ENCODE measurements around the gene NUDT22.

Gene NUDT22

GRCh38 chr11:64183890-64184289 is 42.2 kb upstream of the NUDT22 start:
- no peak overlapping the region; the same call in 1 of the 2 replicates for H3K4me3 ChIP-seq (ENCODE audit: low read depth, low read length)
- DNase-seq (ENCODE audit: low read depth): no peak
- TF ChIP-seq, protein P1, sequence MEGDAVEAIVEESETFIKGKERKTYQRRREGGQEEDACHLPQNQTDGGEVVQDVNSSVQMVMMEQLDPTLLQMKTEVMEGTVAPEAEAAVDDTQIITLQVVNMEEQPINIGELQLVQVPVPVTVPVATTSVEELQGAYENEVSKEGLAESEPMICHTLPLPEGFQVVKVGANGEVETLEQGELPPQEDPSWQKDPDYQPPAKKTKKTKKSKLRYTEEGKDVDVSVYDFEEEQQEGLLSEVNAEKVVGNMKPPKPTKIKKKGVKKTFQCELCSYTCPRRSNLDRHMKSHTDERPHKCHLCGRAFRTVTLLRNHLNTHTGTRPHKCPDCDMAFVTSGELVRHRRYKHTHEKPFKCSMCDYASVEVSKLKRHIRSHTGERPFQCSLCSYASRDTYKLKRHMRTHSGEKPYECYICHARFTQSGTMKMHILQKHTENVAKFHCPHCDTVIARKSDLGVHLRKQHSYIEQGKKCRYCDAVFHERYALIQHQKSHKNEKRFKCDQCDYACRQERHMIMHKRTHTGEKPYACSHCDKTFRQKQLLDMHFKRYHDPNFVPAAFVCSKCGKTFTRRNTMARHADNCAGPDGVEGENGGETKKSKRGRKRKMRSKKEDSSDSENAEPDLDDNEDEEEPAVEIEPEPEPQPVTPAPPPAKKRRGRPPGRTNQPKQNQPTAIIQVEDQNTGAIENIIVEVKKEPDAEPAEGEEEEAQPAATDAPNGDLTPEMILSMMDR (IDR thresholded peaks at IDR 0.05; ENCODE audit: low read depth, low read length, missing control alignments): no peak

DNA sequence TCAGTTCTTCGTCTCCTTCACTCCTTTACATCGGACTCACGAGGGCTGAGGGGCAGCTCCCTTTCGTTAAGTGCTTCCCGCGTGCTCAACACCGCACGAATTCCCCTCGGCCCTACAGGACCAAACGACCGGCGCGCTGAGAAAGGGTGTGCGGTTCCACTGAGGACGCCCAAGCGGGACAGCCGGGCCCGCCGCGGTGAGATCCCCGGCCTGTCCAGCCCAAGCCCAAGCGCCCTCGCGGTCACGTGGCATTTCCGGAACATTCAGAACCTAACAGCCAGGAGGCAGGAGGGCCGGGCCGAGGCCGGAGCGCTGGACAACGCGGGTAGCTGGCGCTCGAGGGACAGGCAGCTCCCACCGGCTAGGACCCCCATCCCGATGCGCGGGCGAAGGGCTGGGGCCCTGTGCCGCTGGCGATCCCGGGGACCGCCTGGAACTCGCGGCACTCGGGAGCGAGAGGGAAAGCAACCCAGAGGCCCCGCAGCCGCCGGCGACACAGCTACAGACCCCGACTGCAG is 40.8 kb upstream of the NUDT22 start:
- TF ChIP-seq, protein P1 (IDR thresholded peaks at IDR 0.05; ENCODE audit: low read depth, low read length, missing control alignments): no peak
- DNase-seq (ENCODE audit: low read depth): no peak
- peak overlapping the region; percentile 64 for H3K4me3 ChIP-seq (ENCODE audit: low read depth, low read length)

DNA sequence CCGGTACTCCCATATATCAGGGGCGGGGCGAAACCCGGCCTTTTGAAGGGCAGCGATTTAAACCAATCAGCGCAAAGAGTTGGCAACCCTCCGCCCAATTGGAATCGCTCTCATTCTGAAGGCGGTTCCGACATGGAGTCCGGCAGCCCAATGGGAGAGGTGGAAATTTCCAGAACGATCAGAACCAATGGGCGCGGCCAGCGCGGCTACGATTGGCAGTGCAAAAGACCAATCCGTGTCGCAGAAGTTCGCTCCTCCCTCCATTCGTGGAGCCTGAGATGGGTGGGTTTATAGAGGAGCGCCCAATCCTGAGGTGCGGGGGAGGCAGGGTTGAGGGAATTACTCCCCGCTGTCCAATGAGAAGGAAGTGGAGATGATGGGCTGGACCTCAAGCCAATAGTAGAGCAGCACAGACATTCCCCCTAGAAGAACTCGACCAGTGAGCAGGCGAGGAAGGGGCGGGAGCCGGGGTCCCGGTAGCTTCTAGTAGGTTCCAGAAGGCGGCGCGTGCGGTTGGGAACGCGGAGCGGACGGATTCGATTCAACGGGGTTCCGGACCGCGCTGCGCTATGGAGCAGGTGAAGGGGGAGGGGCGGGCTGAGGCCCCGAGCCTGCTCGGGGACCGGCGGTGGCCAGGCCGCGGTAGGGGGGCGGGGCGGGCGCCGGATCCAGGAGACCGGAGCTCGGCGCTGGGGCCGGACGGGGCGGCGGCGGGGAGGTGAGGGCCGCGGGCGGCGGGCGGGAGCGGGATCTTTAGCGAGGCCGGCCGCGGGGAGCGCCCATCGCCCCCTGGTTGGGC is 40.2 kb upstream of the NUDT22 start, which contains the start of gene STIP1:
TSS of gene STIP1 (plus strand) at position 479 of the 799 bp plus-strand sequence. CDS start at position 570, 91 bp downstream.
- TF ChIP-seq, protein P1 (IDR thresholded peaks at IDR 0.05; ENCODE audit: low read depth, low read length, missing control alignments): peak; percentile 39
- DNase-seq (ENCODE audit: low read depth): peak; percentile 100
- H3K4me3 ChIP-seq (ENCODE audit: low read depth, low read length): peak within 1 kb of the TSS; percentile 64

- TF ChIP-seq, protein P1 (IDR thresholded peaks at IDR 0.05; ENCODE audit: low read depth, low read length, missing control alignments): no peak
- no peak overlapping the region for H3K4me3 ChIP-seq (ENCODE audit: low read depth, low read length)
- no peak for DNase-seq (ENCODE audit: low read depth)
These were observed 39.4 kb upstream of the NUDT22 start for GRCh38 chr11:64186492-64187165.

DNA sequence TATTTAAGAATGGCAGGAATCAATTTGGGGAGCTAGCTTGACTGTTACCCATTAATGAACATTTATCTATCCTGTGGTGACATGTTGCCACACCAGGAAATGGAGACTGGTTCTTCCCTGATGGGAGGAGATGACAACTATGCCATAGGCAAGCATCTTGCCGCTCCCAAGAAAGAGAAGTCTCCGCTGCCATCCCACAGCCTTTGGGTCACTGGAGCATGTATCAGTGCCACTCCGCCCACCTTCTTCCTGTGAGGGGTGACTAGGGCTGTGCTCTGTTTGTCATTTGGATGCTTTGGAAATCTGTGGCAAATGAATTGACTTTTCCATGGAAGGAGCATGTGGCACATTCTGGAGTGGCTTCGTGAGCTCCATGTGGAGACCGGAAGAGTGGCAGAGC is 33.6 kb upstream of the NUDT22 start:
- TF ChIP-seq, protein P1 (IDR thresholded peaks at IDR 0.05; ENCODE audit: low read depth, low read length, missing control alignments): no peak
- H3K4me3 ChIP-seq (ENCODE audit: low read depth, low read length): no peak overlapping the region
- DNase-seq (ENCODE audit: low read depth): no peak

- no peak for DNase-seq (ENCODE audit: low read depth)
- H3K4me3 ChIP-seq (ENCODE audit: low read depth, low read length): no peak overlapping the region
- TF ChIP-seq, protein P1 (IDR thresholded peaks at IDR 0.05; ENCODE audit: low read depth, low read length, missing control alignments): no peak
These were observed 29.4 kb upstream of the NUDT22 start for GRCh38 chr11:64196626-64197025.

Data from GM12864 (cell line).